Progenitor cell of endocrine pancreas (in vitro differentiated cells): ENCODE results near the gene FOXC2. TPM values are rescaled to one million over a fixed set of nuclear protein-coding genes. Genes with fewer than 3 reads are reported as not detected.

Experiments used
- DNase-seq: peaks from one replicate; pipeline ENCODE4 v3.0.0; 2021; ENCODE audit warnings: low spot score; ENCODE audit not compliant: unreplicated experiment
- H3K27ac Mint-ChIP-seq: 2 replicates; pipeline ENCODE4 v1.8.0; 2021; ENCODE audit warnings: mild to moderate bottlenecking, moderate library complexity, mixed read lengths
- H3K27me3 Mint-ChIP-seq: 2 replicates; pipeline ENCODE4 v1.8.0; 2021; ENCODE audit warnings: mixed read lengths
- H3K36me3 Mint-ChIP-seq: 2 replicates; pipeline ENCODE4 v1.8.0; 2022; ENCODE audit warnings: mixed read lengths; ENCODE audit not compliant: insufficient read depth
- H3K4me1 Mint-ChIP-seq: 2 replicates; pipeline ENCODE4 v1.8.0; 2021; ENCODE audit warnings: low read depth, mixed read lengths
- H3K4me3 Mint-ChIP-seq: 2 replicates; pipeline ENCODE4 v1.8.0; 2021; ENCODE audit warnings: low read depth, mild to moderate bottlenecking, moderate library complexity, mixed read lengths
- H3K9me3 Mint-ChIP-seq: 2 replicates; pipeline ENCODE4 v1.8.0; 2021; ENCODE audit warnings: low read depth, mixed read lengths
- total RNA-seq: library from RNA; stranded (reverse); gene quantifications from 2 replicates; pipeline ENCODE4 v1.2.1, GENCODE V29; 2021
- TF ChIP-seq, protein P1 (sequence below): fragments of 200-600 bp; sonication (generic); IDR thresholded peaks from one replicate; pipeline ENCODE4 v1.5.0; 2021; ENCODE audit warnings: antibody characterized with exemption, mild to moderate bottlenecking; ENCODE audit not compliant: unreplicated experiment

Gene FOXC2
- total RNA-seq, 1 donor from 2014 or later: not detected

DNA sequence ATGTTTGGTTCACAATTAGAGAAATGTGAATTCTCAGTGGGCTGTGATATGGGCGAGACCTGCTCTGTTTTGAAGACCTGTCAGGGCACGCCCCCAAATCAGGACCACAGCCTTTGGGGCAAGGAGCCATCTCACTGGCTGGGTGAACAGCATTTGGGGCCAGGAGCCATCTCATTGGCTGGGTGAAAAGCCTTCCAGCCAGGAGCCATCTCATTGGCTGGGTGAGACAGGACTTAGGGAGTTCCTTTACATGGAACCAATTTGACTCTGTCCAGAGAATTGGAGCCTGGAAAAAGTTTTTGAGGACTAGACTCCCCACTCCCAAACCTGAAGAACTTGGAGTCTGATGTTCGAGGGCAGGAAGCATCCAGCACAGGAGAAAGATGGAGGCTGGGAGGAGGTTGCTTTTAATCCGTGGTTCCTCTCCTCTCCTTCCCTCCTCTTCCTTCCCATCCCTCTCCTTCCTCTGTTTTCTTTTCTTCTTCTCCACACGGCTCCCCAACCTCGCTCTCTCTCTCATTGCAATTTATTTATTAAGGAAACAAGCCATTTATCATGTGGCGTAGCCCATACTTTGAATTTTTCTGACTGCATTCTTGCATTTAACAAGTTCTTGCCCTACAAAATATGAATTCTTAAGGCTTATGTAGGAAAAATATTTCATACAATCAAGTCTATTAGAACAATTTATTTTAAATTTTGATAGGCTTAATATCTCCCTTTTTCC, 31.4 kb downstream of the FOXC2 start:
- H3K36me3 Mint-ChIP-seq: no peaks in the 10 kb centered on the region
- H3K9me3 Mint-ChIP-seq: no peaks in the 10 kb centered on the region
- H3K4me3 Mint-ChIP-seq: no peak overlapping the region
- TF ChIP-seq, protein P1, sequence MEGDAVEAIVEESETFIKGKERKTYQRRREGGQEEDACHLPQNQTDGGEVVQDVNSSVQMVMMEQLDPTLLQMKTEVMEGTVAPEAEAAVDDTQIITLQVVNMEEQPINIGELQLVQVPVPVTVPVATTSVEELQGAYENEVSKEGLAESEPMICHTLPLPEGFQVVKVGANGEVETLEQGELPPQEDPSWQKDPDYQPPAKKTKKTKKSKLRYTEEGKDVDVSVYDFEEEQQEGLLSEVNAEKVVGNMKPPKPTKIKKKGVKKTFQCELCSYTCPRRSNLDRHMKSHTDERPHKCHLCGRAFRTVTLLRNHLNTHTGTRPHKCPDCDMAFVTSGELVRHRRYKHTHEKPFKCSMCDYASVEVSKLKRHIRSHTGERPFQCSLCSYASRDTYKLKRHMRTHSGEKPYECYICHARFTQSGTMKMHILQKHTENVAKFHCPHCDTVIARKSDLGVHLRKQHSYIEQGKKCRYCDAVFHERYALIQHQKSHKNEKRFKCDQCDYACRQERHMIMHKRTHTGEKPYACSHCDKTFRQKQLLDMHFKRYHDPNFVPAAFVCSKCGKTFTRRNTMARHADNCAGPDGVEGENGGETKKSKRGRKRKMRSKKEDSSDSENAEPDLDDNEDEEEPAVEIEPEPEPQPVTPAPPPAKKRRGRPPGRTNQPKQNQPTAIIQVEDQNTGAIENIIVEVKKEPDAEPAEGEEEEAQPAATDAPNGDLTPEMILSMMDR: no peak
- H3K4me1 Mint-ChIP-seq: no peaks in the 10 kb centered on the region
- no peak overlapping the region for H3K27ac Mint-ChIP-seq
- H3K27me3 Mint-ChIP-seq: peaks cover 80% of the 10 kb centered on the region
- DNase-seq: no peak

DNA sequence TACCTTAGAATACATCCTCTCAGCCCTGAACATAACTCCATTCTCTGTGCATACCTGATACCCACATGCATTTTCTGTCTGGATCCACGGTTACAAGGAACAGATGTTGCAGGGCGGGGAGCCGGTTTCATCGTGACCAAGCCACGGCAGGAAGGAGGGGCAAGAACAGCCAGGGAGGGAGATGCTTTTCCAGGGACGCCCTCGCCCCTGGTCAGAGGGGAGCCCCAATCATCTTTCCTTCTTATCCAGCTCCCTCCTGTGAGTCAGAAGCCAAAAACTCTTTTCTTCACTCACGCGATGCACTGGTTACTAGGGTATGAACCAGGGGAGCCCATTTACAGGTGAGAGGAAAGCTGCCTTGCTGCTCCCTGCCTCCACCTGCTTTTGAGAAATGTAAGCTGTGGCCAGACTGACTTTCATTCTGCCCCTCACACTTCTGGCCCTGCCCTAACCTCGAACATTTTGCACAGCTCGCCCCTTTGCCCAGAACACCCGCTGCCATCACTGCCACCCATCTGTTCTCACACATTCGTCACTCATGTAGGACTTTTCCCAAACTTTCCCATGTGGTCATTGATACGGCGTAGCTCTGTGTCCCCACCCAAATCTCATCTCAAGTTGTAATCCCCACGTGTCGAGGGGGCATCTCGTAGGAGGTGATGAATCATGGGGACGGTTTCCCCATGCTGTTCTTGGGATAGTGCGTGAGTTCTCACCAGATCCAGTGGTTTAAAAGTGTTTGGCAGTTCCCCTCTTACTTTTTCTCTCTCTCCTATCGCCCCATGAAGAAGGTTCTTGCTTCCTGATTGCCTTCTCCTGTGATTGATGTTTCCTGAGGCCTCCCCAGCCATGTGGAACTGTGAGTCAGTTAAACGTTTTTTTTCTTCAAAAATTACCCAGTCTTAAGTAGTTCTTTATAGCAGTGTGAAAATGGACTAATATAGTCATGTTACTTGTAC, 32.3 kb downstream of the FOXC2 start:
- no peak overlapping the region for H3K27ac Mint-ChIP-seq
- no peaks in the 10 kb centered on the region for H3K36me3 Mint-ChIP-seq
- H3K4me1 Mint-ChIP-seq: no peaks in the 10 kb centered on the region
- peaks cover 73% of the 10 kb centered on the region for H3K27me3 Mint-ChIP-seq
- TF ChIP-seq, protein P1: no peak
- no peak for DNase-seq
- no peak overlapping the region for H3K4me3 Mint-ChIP-seq
- no peaks in the 10 kb centered on the region for H3K9me3 Mint-ChIP-seq

DNA sequence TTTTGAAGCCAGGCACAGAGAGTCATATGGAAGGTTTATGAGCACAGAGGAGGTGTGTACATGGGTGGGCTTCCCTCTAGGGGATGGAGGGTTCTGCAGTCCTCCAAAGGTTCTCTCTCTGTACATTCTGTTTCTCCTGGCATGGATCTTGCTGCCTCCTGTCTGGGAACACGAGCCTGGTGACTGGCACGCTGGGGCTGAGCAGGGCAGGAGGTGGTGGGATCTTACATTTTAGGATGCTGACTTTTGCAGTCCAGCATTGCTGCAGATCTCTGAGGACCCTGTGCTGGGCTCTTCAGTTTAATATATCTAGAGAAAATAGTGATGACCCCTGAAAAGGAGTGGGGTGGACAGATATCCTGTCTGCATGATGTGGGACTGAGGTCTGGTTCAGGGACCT, 34.7 kb downstream of the FOXC2 start:
- H3K27me3 Mint-ChIP-seq: peaks cover 62% of the 10 kb centered on the region
- no peak overlapping the region for H3K4me3 Mint-ChIP-seq
- TF ChIP-seq, protein P1: no peak
- H3K27ac Mint-ChIP-seq: no peak overlapping the region
- H3K36me3 Mint-ChIP-seq: no peaks in the 10 kb centered on the region
- H3K9me3 Mint-ChIP-seq: no peaks in the 10 kb centered on the region
- H3K4me1 Mint-ChIP-seq: no peaks in the 10 kb centered on the region
- DNase-seq: no peak

DNA sequence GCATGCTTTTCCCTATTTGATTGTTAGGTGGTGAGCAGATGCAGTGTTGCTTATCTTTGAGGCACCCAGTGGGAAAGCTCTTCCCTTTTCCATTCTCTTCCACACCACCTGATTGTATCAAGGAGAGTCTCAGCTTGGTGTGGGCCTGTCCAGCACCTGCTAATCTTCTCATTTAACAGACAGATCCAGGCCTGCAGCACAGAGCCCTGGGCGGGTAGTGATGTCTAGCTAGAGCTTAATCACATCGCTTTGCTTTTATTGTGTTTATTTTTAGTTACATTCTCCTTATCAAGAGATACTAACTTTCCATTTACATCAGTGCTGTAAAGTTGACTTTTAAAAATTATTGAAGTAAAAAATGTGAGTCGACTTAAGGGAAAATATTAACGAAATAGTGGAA, 35.9 kb downstream of the FOXC2 start:
- H3K9me3 Mint-ChIP-seq: no peaks in the 10 kb centered on the region
- no peak for DNase-seq
- H3K4me3 Mint-ChIP-seq: no peak overlapping the region
- no peak overlapping the region for H3K27ac Mint-ChIP-seq
- H3K36me3 Mint-ChIP-seq: no peaks in the 10 kb centered on the region
- H3K4me1 Mint-ChIP-seq: no peaks in the 10 kb centered on the region
- peaks cover 52% of the 10 kb centered on the region for H3K27me3 Mint-ChIP-seq
- TF ChIP-seq, protein P1: no peak

DNA sequence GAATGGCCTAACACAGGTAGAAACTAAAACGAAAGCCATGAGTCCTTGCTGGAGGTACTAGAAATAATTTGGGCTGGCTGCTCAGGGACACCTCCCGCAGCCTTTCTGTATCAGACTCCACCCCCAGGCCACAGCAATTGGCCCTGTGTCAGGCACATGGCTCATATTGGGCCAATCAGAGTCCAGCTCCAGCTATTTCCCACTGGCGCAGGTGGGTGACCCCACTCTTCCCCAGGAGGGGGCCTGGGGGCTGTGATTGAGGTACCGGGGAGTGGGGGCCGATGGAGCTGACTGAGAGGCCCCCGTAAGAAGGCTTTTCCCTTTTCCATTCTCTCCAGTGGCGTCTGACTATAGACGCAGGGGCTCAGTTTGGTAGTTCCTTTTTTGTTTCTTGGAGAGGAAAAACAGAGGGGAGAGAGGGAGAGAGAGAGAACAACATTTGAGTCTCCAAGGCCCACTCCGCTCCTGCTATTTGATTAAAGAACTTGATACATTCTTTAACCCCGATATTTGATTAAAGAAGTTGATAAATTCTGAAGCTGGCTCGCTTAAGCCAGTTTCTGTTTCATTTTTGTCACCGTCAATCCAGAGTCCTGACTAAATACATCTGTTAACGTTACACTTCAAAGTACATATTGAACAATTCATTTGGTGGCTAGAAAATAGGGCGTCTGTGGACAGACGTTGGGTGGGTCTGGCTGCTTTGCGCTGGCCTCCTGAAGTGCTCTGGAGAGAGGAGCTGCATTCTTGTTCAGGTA, 38.0 kb downstream of the FOXC2 start:
- H3K27ac Mint-ChIP-seq: no peak overlapping the region
- H3K4me3 Mint-ChIP-seq: no peak overlapping the region
- no peak for DNase-seq
- H3K4me1 Mint-ChIP-seq: no peaks in the 10 kb centered on the region
- no peaks in the 10 kb centered on the region for H3K9me3 Mint-ChIP-seq
- H3K36me3 Mint-ChIP-seq: no peaks in the 10 kb centered on the region
- H3K27me3 Mint-ChIP-seq: peaks cover 44% of the 10 kb centered on the region
- TF ChIP-seq, protein P1: no peak
